ENCODE data around the gene UNC13D. TPM values are rescaled to one million over a fixed set of nuclear protein-coding genes. Genes with fewer than 3 reads are reported as not detected.
"Not testable (repeated sequence)": the region's sequence is repeated elsewhere in the genome, so short reads cannot be mapped to it uniquely, and the experiment has no call there.

Gene UNC13D
- total RNA-seq, 1 donor from 2014 or later: 10.7 TPM

DNA sequence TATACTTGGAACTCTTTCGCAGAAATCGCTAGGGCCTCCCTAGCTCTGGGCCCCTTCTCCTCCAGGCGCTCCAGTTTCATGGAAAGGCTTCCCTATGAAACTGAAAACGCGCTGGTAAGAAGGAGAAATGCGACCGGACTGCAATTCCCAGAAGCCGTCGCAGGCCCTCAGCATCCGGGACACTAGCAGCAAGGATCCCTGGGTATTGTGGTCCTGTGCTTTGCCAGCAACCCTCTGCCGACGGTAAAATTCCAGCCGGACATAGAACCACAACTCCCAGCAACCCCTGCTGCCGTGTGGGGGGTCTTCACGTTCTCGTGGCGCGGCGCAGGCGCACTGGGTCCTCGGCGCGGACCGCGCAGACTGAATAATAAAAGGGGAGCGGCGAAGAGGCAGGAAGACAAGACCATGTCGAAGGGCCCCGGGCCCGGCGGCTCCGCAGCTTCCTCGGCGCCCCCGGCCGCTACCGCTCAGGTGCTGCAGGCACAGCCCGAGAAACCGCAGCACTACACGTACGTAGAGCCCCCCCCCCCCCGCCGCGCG, 59.7 kb downstream of the UNC13D start, which contains the start of gene UNK:
Gene UNK (plus strand): TSS at position 334 of the 543 bp plus-strand sequence. CDS start 75 bp downstream, at position 409.
- peak; percentile 98 for DNase-seq (ENCODE audit: missing footprints)
- intact Hi-C loops (cut with DNase I): loop anchor here (2.0 kb wide), 1 partner anchor 70 kb away; the partner anchor contains the start of gene WBP2
- peak; percentile 95 for ATAC-seq

DNA sequence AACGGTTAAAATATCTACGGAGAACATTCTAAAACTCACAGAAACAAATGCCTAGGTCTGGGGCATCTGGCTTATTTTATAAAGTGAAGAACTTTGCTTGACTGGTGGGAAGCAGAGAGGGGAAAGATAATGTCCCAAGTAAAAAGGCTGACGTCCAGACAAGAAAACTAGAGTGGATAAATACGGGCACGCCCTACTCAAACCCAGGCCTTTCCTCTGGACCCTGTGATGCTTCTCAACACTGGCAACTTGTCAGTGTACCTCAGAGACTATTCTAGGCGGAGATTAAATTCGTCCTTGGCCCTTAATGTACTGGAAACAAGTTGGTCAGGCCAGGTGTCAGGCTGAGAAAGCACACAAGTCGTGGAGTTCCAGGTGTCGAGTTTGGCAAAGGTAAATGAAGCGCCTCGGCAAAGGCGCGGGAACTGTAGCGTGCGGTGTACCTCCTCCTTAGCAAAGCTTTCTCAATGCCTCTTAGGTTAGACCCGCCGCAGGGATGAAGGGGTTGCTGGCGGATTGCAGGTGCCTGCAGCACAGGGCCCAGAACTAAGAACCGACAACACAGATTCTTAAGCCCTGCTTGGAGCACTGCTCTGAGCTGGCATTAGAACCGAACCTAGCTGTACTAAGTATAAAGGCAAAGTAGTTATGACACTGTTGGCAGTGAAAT, 60.3 kb downstream of the UNC13D start:
- intact Hi-C loops (cut with DNase I): loop anchor here (2.0 kb wide), 1 partner anchor 71 kb away; the partner anchor contains the start of gene WBP2
- DNase-seq (ENCODE audit: missing footprints): no peak
- peak; percentile 3 for ATAC-seq

DNA sequence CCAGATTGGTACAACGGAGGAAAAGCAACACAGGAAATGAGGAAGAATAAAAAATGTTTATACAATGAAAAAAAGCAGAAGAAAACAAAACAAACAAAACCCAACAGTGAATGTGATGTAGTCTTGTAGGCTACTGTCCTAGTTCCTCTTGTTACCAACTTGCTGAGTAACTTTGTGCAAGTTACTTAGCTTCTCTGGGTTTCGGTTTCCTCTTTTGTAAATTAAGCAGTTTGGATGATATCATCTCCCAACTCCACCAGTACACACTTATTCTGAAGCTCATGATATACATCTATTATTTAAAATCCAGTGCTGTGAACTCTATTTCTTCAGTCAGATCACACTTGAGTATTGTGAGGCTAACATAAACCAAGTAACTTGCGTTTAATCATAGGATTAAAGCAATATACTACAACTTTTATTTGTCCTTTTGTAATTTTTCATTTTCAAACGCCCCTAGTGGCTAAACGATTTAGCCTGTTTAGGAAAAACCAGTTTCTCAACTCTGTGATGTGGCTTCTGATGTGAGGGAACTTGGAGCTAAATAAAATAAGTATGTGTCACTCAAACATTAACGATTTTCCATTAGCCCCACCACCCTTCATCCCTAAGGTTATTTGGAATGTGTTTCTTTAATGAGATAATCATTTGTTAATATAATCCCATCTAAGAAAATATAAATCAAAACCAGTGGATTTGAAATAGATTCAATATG, 61.0 kb downstream of the UNC13D start:
- ATAC-seq (no peak), DNase-seq (ENCODE audit: missing footprints) (no peak)
- intact Hi-C loops (cut with DNase I): no loop called here

DNA sequence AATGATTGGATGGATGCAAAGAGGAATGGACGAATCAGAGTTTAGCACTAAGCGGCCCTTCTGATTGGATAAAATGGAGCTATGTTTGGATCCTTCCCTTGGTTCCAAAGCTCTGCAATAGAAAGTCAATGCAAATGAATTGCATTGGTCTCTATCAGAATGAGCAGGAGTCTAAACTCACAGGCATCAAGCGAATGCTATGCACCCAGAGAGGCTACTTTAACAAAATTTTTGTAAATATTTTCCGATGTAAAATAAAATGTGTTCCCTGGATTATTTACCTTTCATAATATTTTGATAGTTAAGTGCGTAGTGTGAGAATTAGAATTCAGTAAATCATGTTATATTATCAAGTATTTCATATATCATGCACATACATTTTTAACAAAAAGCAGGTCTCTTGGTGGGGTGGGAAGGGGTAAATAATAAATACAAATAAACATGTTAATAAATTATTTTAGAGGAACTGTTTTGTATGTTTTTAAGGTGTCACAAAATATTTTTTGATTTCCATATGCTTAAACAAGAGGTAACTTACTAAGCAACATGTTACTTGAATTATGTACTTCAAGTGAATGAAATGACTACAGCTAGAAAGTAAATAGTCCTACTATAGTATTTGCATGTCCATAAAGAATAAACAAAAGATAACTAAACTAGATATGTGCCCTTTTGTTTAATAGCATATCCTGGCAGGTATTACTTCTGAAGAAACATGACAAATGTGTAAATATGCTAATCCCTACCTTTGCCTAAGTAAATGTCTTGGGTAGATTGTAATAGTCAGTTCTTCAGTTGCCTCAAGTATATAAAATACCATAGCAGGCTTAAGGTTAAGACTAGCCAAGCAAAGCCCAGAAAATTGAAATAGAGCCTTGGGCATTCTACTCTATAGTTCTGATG, 64.0 kb downstream of the UNC13D start:
- DNase-seq (ENCODE audit: missing footprints): no peak
- ATAC-seq: no peak
- intact Hi-C loops (cut with DNase I): loop anchor here (1.0 to 10.0 kb wide), 4 partner anchors 65 to 225 kb away; partner anchors contain the start of genes CDK3, TRIM47 and TRIM65

DNA sequence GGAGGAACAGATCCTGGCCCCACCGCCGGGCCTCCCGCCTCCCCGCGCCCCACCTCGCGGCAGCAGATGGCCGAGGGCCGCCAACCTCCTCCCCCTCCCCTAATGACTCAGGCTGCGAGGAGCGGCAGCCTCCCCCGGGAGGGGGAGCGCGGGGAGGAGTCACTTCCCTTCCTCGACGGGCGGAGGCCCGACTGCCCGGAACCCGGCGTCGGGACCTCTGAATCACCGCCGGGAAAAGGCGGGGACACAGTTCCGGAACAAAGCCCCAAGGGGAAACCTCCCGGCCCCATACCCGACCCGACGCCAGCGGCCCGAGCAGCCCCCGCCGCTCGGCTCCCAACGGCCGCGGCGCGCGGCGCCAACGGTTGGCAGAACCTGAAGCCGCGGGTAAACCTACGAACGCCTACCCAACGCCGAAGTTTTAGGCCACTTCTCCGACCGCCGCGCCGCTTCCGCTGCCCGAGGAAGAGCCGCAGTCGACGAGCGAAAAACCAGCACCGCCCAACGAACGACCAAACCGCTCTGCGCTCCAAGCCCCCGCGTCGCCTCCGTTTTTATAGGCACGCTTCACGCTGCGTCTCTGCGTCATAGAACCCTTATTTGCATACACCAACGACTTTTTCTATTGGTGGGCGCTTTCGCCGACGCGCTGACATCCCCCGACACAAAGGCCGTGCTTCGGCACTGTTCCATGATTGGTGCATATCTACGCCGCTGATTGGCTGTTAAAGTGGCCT, 64.8 kb downstream of the UNC13D start:
- ATAC-seq: peak; percentile 79
- peak; percentile 96 for DNase-seq (ENCODE audit: missing footprints)
- intact Hi-C loops (cut with DNase I): loop anchor here (1.0 to 10.0 kb wide), 4 partner anchors 66 to 225 kb away; partner anchors contain the start of genes CDK3, TRIM47 and TRIM65

DNA sequence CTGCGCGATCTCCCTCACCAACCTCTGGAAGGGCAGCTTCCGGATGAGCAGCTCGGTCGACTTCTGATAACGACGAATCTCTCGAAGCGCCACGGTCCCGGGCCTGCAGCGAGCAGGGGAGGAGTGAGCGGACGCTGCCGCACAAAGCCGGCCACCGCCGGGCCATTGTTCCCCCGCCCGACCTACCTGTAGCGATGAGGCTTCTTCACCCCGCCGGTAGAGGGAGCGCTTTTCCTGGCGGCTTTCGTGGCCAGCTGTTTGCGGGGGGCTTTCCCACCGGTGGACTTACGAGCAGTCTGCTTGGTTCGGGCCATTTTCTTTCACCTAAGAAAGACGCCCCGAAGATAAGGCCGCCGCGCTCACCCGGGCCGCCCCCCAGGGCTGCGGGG, 65.3 kb downstream of the UNC13D start:
- intact Hi-C loops (cut with DNase I): loop anchor here (1.0 to 10.0 kb wide), 4 partner anchors 66 to 226 kb away; partner anchors contain the start of genes CDK3, TRIM47 and TRIM65
- peak; percentile 0 for ATAC-seq
- no peak for DNase-seq (ENCODE audit: missing footprints)

DNA sequence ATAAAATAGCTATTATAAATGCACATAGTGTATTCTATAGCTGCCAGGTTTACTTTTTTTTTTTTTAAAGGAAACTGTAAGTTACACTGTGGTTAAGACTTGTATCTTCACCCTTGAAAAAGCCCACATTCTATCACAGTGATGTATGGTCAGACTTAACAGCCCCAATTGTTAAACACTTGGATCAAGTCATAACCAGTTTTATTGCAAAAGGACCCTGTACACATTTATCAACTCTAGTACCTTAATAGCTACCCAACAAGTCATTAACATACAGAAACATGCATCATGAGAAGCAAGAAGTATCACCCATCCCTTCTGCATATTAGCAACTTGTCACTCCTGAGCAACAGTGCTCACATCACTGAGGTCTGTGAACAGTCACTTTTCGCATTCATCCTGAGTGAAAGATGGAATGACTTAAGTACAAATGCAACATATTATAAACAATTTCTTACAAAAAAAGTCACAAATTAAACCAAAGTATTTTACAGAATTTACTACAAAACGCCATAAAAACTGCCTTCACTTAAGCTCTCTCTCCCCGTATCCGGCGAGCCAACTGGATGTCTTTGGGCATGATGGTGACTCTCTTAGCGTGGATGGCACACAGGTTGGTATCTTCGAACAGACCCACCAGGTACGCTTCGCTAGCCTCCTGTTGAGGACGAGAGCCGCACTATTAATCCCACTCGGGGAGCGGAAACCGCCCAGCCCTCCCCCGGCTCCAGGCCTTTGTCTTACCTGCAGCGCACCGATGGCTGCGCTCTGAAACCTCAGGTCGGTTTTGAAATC, 65.9 kb downstream of the UNC13D start:
- ATAC-seq; DNase-seq (ENCODE audit: missing footprints): not testable (repeated sequence)
- intact Hi-C loops (cut with DNase I): loop anchor here (5.0 to 10.0 kb wide), 3 partner anchors 99 to 227 kb away; partner anchors contain the start of genes CDK3, TRIM47 and TRIM65

DNA sequence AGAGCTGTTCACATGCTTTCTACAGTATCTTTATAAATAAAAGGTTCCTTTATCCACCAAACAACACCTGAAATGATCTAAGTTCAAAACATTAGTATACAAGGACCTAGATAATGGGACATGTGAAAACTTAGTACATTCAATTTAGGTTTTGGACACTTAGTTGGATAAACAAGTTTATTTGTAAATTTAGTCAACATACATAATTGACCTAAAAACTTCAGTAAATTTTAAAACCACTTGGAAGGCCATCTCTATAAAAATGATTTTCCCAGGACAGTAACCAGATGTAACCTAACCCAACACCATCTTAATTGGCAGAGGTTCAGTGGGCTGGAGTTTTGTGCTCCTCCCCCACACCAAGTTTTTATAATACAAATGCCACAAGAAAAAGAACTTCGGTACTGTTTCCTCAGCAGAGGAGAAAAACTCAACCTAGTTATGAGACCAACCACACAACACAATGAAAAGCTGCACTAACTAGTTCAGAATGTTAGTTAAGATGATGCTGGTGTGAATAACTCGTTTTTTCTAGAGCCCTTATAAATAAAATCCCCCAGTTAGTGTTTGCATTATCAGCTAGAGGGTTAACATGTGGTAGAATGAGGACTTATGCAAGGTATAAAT, 66.8 kb downstream of the UNC13D start:
- DNase-seq (ENCODE audit: missing footprints) (no peak), ATAC-seq (no peak)
- intact Hi-C loops (cut with DNase I): loop anchor here (5.0 to 10.0 kb wide), 3 partner anchors 100 to 227 kb away; partner anchors contain the start of genes CDK3, TRIM47 and TRIM65

Small RNAs within 50 kb of the gene (microRNA-seq; reads per million reads assigned to microRNA genes)
- gene MIR4738: not detected

Other genes starting within 250 kb of the UNC13D start
- gene SMIM5, start 211.0 kb downstream of the UNC13D start, total RNA-seq: 11.4 TPM
- gene RECQL5, start 177.2 kb downstream of the UNC13D start, total RNA-seq: 15.9 TPM
- gene SAP30BP, start 177.1 kb downstream of the UNC13D start, total RNA-seq: 47.4 TPM
- gene ITGB4, start 122.9 kb downstream of the UNC13D start, total RNA-seq: 7.5 TPM
- gene GALK1, start 79.2 kb downstream of the UNC13D start, total RNA-seq: 23.8 TPM
- 16.0 TPM for gene UNK, start 59.6 kb downstream of the UNC13D start, total RNA-seq
- gene WBP2, start 10.9 kb upstream of the UNC13D start, total RNA-seq: 151 TPM
- 39.4 TPM for gene TRIM47, start 34.2 kb upstream of the UNC13D start, total RNA-seq
- gene TRIM65, start 52.5 kb upstream of the UNC13D start, total RNA-seq: 11.3 TPM
- gene MRPL38, start 60.5 kb upstream of the UNC13D start, total RNA-seq: 115 TPM
- 3.5 TPM for gene FBF1, start 96.6 kb upstream of the UNC13D start, total RNA-seq
- 80.9 TPM for gene ACOX1, start 134.8 kb upstream of the UNC13D start, total RNA-seq
- 9.4 TPM for gene TEN1, start 134.8 kb upstream of the UNC13D start, total RNA-seq
- 2.2 TPM for gene CDK3, start 156.5 kb upstream of the UNC13D start, total RNA-seq
- gene EVPL, start 182.9 kb upstream of the UNC13D start, total RNA-seq: 0.11 TPM
- 60.1 TPM for gene SRP68, start 228.1 kb upstream of the UNC13D start, total RNA-seq
- not detected for gene GALR2, start 230.4 kb upstream of the UNC13D start, total RNA-seq
- not detected for gene ZACN, start 234.8 kb upstream of the UNC13D start, total RNA-seq

Measured in Right ventricle myocardium inferior (tissue), 1 donor.